ENCODE data around the gene PRR33. TPM values are rescaled to one million over a fixed set of nuclear protein-coding genes. Genes with fewer than 3 reads are reported as not detected.

The PRR33 gene
- total RNA-seq, 1 donor from 2014 or later, result not detected

- Histone ChIP-seq H3K36me3 (ENCODE audit: insufficient read depth, low read length) (no peaks in the 10 kb centered on the region), H3K4me1 (ENCODE audit: insufficient read depth, low read length) (peaks cover 17% of the 10 kb centered on the region), H3K4me3 (ENCODE audit: insufficient read depth, low read depth, low read length) (no peak overlapping the region), H3K9me3 (ENCODE audit: insufficient read depth, low read depth, low read length) (no peaks in the 10 kb centered on the region), H3K9ac (ENCODE audit: low read length) (no peak overlapping the region), H3K27me3 (ENCODE audit: insufficient read depth, low read length) (peaks cover 4% of the 10 kb centered on the region), H2AFZ (ENCODE audit: low read depth, low read length) (no peak overlapping the region), H3K27ac (ENCODE audit: low read depth, low read length) (no peak overlapping the region), H4K20me1 (ENCODE audit: insufficient read depth, low read length) (no peaks in the 10 kb centered on the region), H3K79me2 (ENCODE audit: insufficient read depth, low read length) (no peaks in the 10 kb centered on the region), H3K4me2 (ENCODE audit: low read length) (no peak overlapping the region)
- no peak for DNase-seq (ENCODE audit: low read depth)
- Mint-ChIP-seq H3K9me3 (ENCODE audit: unreplicated experiment) (no peaks in the 10 kb centered on the region), H3K36me3 (ENCODE audit: low read depth, unreplicated experiment) (no peaks in the 10 kb centered on the region), H3K4me3 (ENCODE audit: unreplicated experiment) (no peak overlapping the region), H3K4me1 (ENCODE audit: low read depth, unreplicated experiment) (peaks cover 5% of the 10 kb centered on the region), H3K27ac (ENCODE audit: unreplicated experiment) (no peak overlapping the region), H3K27me3 (ENCODE audit: low read depth, unreplicated experiment) (peaks cover 23% of the 10 kb centered on the region)
- FAIRE-seq, result no peak
- no peak for TF ChIP-seq EZH2 (IDR thresholded peaks at IDR 0.05; ENCODE audit: insufficient read depth, low read length)
- no peak for TF ChIP-seq CTCF (IDR thresholded peaks at IDR 0.05; ENCODE audit: insufficient read depth, low read depth, low read length)
These were observed 23.5 kb downstream of the PRR33 start for GRCh38 chr11:1868056-1868635.

- no peak overlapping the region for H3K4me2 ChIP-seq (ENCODE audit: low read length)
- H2AFZ ChIP-seq (ENCODE audit: low read depth, low read length), result no peak overlapping the region
- H3K36me3 Mint-ChIP-seq (ENCODE audit: low read depth, unreplicated experiment), result no peaks in the 10 kb centered on the region
- H3K36me3 ChIP-seq (ENCODE audit: insufficient read depth, low read length), result no peaks in the 10 kb centered on the region
- H3K9ac ChIP-seq (ENCODE audit: low read length), result no peak overlapping the region
- no peak overlapping the region for H3K27ac ChIP-seq (ENCODE audit: low read depth, low read length)
- H3K27me3 Mint-ChIP-seq (ENCODE audit: low read depth, unreplicated experiment), result peaks cover 23% of the 10 kb centered on the region
- DNase-seq (ENCODE audit: low read depth), result no peak
- peaks cover 25% of the 10 kb centered on the region for H3K4me1 ChIP-seq (ENCODE audit: insufficient read depth, low read length)
- no peaks in the 10 kb centered on the region for H3K79me2 ChIP-seq (ENCODE audit: insufficient read depth, low read length)
- peaks cover 9% of the 10 kb centered on the region for H3K4me1 Mint-ChIP-seq (ENCODE audit: low read depth, unreplicated experiment)
- H3K27me3 ChIP-seq (ENCODE audit: insufficient read depth, low read length), result peaks cover 4% of the 10 kb centered on the region
- H3K9me3 Mint-ChIP-seq (ENCODE audit: unreplicated experiment), result no peaks in the 10 kb centered on the region
- no peak overlapping the region for H3K27ac Mint-ChIP-seq (ENCODE audit: unreplicated experiment)
- FAIRE-seq, result no peak
- no peaks in the 10 kb centered on the region for H3K9me3 ChIP-seq (ENCODE audit: insufficient read depth, low read depth, low read length)
- H3K4me3 ChIP-seq (ENCODE audit: insufficient read depth, low read depth, low read length), result no peak overlapping the region
- TF ChIP-seq CTCF (IDR thresholded peaks at IDR 0.05; ENCODE audit: insufficient read depth, low read depth, low read length) (no peak), EZH2 (IDR thresholded peaks at IDR 0.05; ENCODE audit: insufficient read depth, low read length) (no peak)
- H4K20me1 ChIP-seq (ENCODE audit: insufficient read depth, low read length), result no peaks in the 10 kb centered on the region
- H3K4me3 Mint-ChIP-seq (ENCODE audit: unreplicated experiment), result no peak overlapping the region
These were observed 24.3 kb downstream of the PRR33 start for GRCh38 chr11:1867381-1867780.

GRCh38 chr11:1866776-1867175 is 24.9 kb downstream of the PRR33 start:
- Mint-ChIP-seq H3K27ac (ENCODE audit: unreplicated experiment) (no peak overlapping the region), H3K27me3 (ENCODE audit: low read depth, unreplicated experiment) (peaks cover 23% of the 10 kb centered on the region), H3K4me1 (ENCODE audit: low read depth, unreplicated experiment) (peaks cover 9% of the 10 kb centered on the region), H3K9me3 (ENCODE audit: unreplicated experiment) (no peaks in the 10 kb centered on the region), H3K36me3 (ENCODE audit: low read depth, unreplicated experiment) (no peaks in the 10 kb centered on the region), H3K4me3 (ENCODE audit: unreplicated experiment) (no peak overlapping the region)
- Histone ChIP-seq H3K4me2 (ENCODE audit: low read length) (no peak overlapping the region), H4K20me1 (ENCODE audit: insufficient read depth, low read length) (no peaks in the 10 kb centered on the region), H3K79me2 (ENCODE audit: insufficient read depth, low read length) (no peaks in the 10 kb centered on the region), H3K9me3 (ENCODE audit: insufficient read depth, low read depth, low read length) (no peaks in the 10 kb centered on the region), H3K9ac (ENCODE audit: low read length) (no peak overlapping the region), H2AFZ (ENCODE audit: low read depth, low read length) (no peak overlapping the region), H3K4me3 (ENCODE audit: insufficient read depth, low read depth, low read length) (no peak overlapping the region), H3K4me1 (ENCODE audit: insufficient read depth, low read length) (peaks cover 25% of the 10 kb centered on the region), H3K36me3 (ENCODE audit: insufficient read depth, low read length) (no peaks in the 10 kb centered on the region), H3K27ac (ENCODE audit: low read depth, low read length) (no peak overlapping the region), H3K27me3 (ENCODE audit: insufficient read depth, low read length) (peaks cover 4% of the 10 kb centered on the region)
- FAIRE-seq (no peak), DNase-seq (ENCODE audit: low read depth) (no peak)
- TF ChIP-seq EZH2 (IDR thresholded peaks at IDR 0.05; ENCODE audit: insufficient read depth, low read length), result no peak
- TF ChIP-seq CTCF (IDR thresholded peaks at IDR 0.05; ENCODE audit: insufficient read depth, low read depth, low read length), result no peak

All from astrocyte (in vitro differentiated cells and primary cell).